ENCODE data around the gene DIDO1.

- TF ChIP-seq TAF1 (IDR thresholded peaks at IDR 0.05; ENCODE audit: low read depth) (no peak), CREB1 (IDR thresholded peaks at IDR 0.05; ENCODE audit: low read depth) (no peak), EGR1 (IDR thresholded peaks at IDR 0.05) (no peak), TCF12 (IDR thresholded peaks at IDR 0.05; ENCODE audit: low read depth) (no peak), YY1 (IDR thresholded peaks at IDR 0.05; ENCODE audit: low read depth) (no peak), FOXM1 (IDR thresholded peaks at IDR 0.05; ENCODE audit: borderline replicate concordance, low read depth) (no peak), RAD21 (IDR thresholded peaks at IDR 0.05; ENCODE audit: low read depth) (no peak), CEBPB (IDR thresholded peaks at IDR 0.05) (no peak)
- TF ChIP-seq, protein P1, sequence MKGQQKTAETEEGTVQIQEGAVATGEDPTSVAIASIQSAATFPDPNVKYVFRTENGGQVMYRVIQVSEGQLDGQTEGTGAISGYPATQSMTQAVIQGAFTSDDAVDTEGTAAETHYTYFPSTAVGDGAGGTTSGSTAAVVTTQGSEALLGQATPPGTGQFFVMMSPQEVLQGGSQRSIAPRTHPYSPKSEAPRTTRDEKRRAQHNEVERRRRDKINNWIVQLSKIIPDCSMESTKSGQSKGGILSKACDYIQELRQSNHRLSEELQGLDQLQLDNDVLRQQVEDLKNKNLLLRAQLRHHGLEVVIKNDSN (IDR thresholded peaks at IDR 0.05): no peak
Observed at GRCh38 chr20:62887860-62888239, 38.5 kb downstream of the DIDO1 start.

All from Ishikawa (cell line).